H54 (cell line): ENCODE data around the gene ZNF638.
"Not testable (repeated sequence)": the region's sequence is repeated elsewhere in the genome, so short reads cannot be mapped to it uniquely, and the experiment has no call there.

Experiments used
- DNase-seq: peaks from one replicate; pipeline ENCODE4 v3.0.0; 2011; ENCODE audit warnings: low spot score, mixed read lengths; ENCODE audit not compliant: insufficient read length
- FAIRE-seq: peaks from 3 replicates; lab custom pipeline; 2011; peaks lifted over from hg19 to GRCh38; lab: Jason Lieb, UNC
- POLR2A ChIP-seq: IDR thresholded peaks from 2 replicates; pipeline ENCODE4 v1.6.1; 2011; ENCODE audit warnings: low read depth, mild to moderate bottlenecking, low read length

The ZNF638 gene, protein sequence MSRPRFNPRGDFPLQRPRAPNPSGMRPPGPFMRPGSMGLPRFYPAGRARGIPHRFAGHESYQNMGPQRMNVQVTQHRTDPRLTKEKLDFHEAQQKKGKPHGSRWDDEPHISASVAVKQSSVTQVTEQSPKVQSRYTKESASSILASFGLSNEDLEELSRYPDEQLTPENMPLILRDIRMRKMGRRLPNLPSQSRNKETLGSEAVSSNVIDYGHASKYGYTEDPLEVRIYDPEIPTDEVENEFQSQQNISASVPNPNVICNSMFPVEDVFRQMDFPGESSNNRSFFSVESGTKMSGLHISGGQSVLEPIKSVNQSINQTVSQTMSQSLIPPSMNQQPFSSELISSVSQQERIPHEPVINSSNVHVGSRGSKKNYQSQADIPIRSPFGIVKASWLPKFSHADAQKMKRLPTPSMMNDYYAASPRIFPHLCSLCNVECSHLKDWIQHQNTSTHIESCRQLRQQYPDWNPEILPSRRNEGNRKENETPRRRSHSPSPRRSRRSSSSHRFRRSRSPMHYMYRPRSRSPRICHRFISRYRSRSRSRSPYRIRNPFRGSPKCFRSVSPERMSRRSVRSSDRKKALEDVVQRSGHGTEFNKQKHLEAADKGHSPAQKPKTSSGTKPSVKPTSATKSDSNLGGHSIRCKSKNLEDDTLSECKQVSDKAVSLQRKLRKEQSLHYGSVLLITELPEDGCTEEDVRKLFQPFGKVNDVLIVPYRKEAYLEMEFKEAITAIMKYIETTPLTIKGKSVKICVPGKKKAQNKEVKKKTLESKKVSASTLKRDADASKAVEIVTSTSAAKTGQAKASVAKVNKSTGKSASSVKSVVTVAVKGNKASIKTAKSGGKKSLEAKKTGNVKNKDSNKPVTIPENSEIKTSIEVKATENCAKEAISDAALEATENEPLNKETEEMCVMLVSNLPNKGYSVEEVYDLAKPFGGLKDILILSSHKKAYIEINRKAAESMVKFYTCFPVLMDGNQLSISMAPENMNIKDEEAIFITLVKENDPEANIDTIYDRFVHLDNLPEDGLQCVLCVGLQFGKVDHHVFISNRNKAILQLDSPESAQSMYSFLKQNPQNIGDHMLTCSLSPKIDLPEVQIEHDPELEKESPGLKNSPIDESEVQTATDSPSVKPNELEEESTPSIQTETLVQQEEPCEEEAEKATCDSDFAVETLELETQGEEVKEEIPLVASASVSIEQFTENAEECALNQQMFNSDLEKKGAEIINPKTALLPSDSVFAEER (N-terminal part only)

GRCh38 chr2:71331581-71332434, at the start of gene ZNF638:
Gene ZNF638, plus strand, starts transcription at chr2:71331782. Its CDS starts 17,173 bp downstream, at chr2:71348955.
- DNase-seq (peak; percentile 91), FAIRE-seq (peak; percentile 72)
- peak; percentile 88 for TF ChIP-seq POLR2A

DNA sequence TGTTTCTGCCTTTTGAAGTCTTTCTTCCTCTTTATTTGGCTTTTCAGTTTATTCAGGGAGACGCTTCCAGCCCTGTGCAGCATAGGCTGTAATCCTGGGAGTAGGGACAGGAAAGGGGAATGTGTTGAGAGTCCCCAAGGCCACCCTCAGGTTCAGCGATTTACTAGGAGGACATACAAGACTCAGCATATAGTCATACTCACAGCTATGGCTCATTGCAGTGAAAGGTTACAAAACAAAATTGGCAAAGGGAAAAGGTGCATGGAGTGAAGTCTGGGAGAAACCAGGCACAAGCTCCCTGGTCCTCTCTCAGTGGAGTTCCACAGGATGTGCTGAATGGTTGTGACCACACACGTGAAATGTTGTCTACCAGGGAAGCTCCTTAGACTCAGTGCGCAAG, 49.6 kb upstream of the ZNF638 start:
- no peak for DNase-seq
- no peak for TF ChIP-seq POLR2A
- peak; percentile 60 for FAIRE-seq

- FAIRE-seq = no peak
- no peak for DNase-seq
- no peak for TF ChIP-seq POLR2A
Measured at GRCh38 chr2:71282493-71282892, 49.1 kb upstream of the ZNF638 start.

GRCh38 chr2:71283131-71283530, 48.5 kb upstream of the ZNF638 start:
- FAIRE-seq = no peak
- TF ChIP-seq POLR2A = no peak
- DNase-seq = no peak

DNA sequence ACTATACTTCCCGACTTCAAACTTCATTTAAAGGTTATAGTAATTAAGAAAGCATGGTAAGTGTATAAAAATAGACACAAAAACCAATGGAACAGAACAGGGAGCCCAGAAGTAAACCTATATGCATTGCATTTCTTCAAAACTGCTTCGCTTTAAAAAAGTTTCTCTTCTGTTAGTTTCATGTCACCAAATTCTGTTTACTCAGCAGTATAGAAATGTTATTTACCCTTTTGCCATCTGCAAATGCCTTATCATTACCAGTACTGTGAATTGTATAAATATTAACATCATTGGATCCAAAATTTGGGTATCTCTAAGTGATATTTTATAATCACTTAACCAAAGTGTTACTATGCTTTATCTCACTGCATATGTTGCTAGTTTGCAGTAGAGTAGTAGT, 45.9 kb upstream of the ZNF638 start:
- TF ChIP-seq POLR2A = no peak
- FAIRE-seq (no peak), DNase-seq (no peak)

GRCh38 chr2:71291398-71291797, 40.2 kb upstream of the ZNF638 start:
- DNase-seq (no peak), FAIRE-seq (no peak)
- TF ChIP-seq POLR2A = no peak

DNA sequence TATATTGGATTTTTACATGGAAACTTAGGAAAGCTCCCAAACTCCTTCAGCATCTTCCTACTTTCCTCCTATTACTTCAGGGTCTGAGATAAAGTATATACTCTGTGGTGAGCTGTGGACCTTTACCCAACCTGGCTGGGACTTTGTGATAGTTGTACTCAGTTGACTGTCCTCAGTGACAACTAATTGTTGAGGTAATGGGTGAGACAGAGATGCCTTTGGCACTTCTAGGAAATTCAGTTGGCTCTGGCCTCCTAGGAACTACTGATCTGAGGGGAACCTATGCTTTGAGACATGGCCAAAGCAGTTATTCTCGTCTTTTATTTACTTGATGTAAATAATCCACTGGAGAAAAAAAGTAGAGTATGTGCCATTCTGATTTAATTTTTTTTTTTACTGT, 39.4 kb upstream of the ZNF638 start:
- no peak for TF ChIP-seq POLR2A
- DNase-seq (no peak), FAIRE-seq (peak; percentile 50)

DNA sequence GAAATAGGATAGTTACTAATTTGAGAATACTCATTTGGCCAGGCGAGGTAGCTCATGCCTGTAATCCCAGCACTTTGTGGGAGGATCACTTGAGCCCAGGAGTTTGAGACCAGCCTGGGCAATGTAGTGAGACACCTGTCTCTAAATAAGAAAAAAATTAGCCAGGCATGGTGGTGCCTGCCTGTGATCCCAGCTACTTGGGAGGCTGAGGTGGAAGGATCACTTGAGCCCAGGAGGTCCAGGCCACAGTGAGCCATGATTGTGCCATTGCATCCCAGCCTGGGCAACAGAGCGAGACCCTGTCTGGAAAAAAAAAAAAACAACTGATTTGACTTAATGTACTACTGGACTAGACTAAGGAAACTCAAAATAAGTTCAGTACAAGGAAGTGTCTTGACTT, 32.7 kb upstream of the ZNF638 start:
- no peak for FAIRE-seq
- no peak for TF ChIP-seq POLR2A
- DNase-seq = no peak

GRCh38 chr2:71299507-71299906, 32.1 kb upstream of the ZNF638 start:
- no peak for TF ChIP-seq POLR2A
- FAIRE-seq = peak; percentile 45
- no peak for DNase-seq

DNA sequence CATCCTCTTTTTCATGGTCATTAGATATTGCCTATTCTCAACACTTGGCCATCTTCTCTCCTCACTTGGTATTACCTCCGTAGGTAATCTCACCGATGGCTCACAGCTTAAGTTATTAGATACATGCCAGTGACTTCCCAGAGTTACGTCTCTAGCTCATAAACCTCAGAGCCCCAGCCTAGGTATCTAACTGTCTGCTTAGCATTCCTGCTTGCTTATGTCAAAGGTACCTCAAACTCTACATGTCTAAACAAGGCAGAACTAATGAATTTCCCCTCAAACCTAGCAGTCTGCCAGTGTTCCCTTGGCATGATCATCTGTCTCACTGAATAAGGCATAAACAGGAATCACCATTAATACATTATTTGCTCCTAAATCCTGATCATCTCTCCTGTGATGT, 27.7 kb upstream of the ZNF638 start:
- DNase-seq (no peak), FAIRE-seq (peak; percentile 11)
- TF ChIP-seq POLR2A = no peak

- peak; percentile 92 for FAIRE-seq
- DNase-seq = peak; percentile 18
- no peak for TF ChIP-seq POLR2A
Measured at GRCh38 chr2:71306762-71307161, 24.8 kb upstream of the ZNF638 start.

DNA sequence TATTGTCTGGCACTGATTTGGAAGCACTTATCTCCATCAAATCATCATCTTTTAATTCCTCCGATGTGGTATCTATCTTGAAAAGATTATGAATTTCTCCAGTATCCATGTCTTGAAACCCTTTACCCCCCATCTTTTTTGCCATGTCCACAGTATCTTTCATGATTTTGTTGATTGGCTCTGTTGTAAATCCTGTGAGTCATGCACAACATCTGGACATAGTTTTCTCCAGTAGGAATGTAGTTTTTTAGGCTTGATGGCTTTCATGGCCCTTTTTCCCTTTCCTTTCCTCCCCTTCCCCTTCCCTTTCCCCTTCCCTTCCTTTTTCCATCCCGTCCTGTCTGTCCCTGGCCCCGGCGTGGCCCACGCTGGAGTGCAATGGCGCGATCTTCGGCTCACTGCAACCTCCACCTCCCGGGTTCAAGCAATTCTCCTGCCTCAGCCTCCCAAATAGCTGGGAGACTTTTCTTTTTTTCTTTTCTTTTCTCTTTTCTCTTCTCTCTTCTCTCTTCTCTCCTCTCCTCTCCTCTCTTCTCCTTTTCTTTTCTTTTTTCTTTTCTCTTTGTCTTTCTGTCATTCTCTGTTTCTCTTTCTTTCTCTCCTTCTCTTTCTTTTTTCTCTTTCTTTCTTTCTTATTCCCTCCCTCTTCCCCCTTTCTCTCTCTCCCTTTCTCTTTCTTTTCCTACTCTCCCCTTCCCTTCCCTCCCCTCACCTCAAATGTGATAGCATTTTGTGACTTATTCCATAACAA, 18.4 kb upstream of the ZNF638 start:
- DNase-seq (no peak), FAIRE-seq (no peak)
- no peak for TF ChIP-seq POLR2A

DNA sequence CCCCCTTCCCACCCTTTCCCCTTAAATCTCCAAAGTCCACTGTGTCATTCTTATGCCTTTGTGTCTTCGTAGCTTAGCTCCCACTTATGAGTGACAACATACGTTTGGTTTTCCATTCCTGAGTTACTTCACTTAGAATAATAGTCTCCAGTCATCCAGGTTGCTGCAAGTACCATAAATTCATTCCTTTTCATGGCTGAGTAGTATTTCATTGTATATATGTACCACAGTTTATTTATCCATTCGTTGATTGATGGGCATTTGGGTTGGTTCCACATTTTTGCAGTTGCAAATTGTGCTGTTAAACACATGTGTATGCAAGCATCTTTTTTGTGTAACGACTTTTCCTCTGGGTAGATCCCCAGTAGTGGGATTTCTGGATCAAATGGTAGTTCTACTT, 14.5 kb upstream of the ZNF638 start:
- no peak for TF ChIP-seq POLR2A
- FAIRE-seq = no peak
- no peak for DNase-seq

- DNase-seq, FAIRE-seq: not testable (repeated sequence)
Measured at GRCh38 chr2:71317900-71318299, 13.7 kb upstream of the ZNF638 start.
